Endothelial cell of umbilical vein (primary cell): ENCODE measurements around the gene SPRED3.

Experiments used
- EZH2 ChIP-seq: IDR thresholded peaks from 2 replicates; pipeline ENCODE4 v1.6.1; 2012; ENCODE audit warnings: borderline replicate concordance, low read depth, mild to moderate bottlenecking, moderate library complexity, low read length, inconsistent platforms; ENCODE audit not compliant: severe bottlenecking
- FOS ChIP-seq: IDR thresholded peaks from 2 replicates; pipeline ENCODE4 v1.6.1; 2011; ENCODE audit warnings: mild to moderate bottlenecking, low read length, moderate library complexity, borderline replicate concordance; ENCODE audit not compliant: insufficient read depth
- GATA2 ChIP-seq: IDR thresholded peaks from 2 replicates; pipeline ENCODE4 v1.7.0; 2011; ENCODE audit warnings: low read depth, mild to moderate bottlenecking, moderate library complexity, mixed read lengths, low read length; ENCODE audit not compliant: insufficient read length, insufficient read depth
- JUN ChIP-seq: IDR thresholded peaks from 2 replicates; pipeline ENCODE4 v1.6.1; 2011; ENCODE audit warnings: borderline replicate concordance, low read depth; ENCODE audit not compliant: insufficient read length, insufficient read depth
- MYC ChIP-seq: IDR thresholded peaks from one replicate; pipeline ENCODE4 v1.6.1; 2011; ENCODE audit warnings: mild to moderate bottlenecking, low read depth, low read length
- POLR2A ChIP-seq: IDR thresholded peaks from 2 replicates; pipeline ENCODE4 v1.6.1; 2012; ENCODE audit warnings: low read depth, mild to moderate bottlenecking, control low read depth, low read length
- POLR2AphosphoS5 ChIP-seq: IDR thresholded peaks from 2 replicates; pipeline ENCODE4 v1.6.1; 2012; ENCODE audit warnings: low read depth, mild to moderate bottlenecking, control low read depth, low read length, moderate library complexity; ENCODE audit not compliant: insufficient read depth
- TF ChIP-seq, protein P1 (sequence below), 2 donors: IDR thresholded peaks; 1 replicate in 1 of 2; 2 replicates in 1 of 2; pipeline ENCODE4 v1.5.1; 2011; ENCODE audit warnings: low read length in 2 of 2, mild to moderate bottlenecking in 2 of 2, moderate library complexity in 2 of 2, control low read depth in 1 of 2, inconsistent platforms in 1 of 2, low read depth in 1 of 2; ENCODE audit not compliant: insufficient read depth in 1 of 2; ENCODE audit errors: extremely low read depth in 1 of 2
- TF ChIP-seq, protein P2 (sequence below): IDR thresholded peaks from 2 replicates; pipeline ENCODE4 v1.6.1; 2011; ENCODE audit not compliant: insufficient read depth, insufficient read length

DNA sequence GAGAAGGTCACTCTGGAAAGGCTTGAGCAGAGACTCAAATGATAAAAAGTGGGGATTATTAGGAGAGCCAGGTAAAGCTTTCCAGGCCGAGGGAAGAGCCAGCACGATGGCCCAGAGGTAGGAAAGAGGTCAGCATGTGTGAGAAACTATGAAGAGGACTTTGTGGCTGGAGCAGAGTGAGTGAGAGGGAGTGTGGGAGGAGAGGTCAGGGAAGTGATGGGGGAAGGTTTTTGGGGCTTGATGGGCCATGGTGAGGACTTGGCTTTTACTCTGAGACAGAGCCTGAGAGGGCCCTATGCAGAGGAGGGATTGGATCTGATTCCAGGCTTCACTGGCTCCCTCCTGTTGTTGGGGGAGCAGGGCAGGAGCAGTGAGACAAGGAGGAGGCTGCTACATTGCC lies 47.6 kb upstream of the SPRED3 start:
- TF ChIP-seq POLR2A, result no peak
- TF ChIP-seq EZH2, result no peak
- TF ChIP-seq, protein P1, sequence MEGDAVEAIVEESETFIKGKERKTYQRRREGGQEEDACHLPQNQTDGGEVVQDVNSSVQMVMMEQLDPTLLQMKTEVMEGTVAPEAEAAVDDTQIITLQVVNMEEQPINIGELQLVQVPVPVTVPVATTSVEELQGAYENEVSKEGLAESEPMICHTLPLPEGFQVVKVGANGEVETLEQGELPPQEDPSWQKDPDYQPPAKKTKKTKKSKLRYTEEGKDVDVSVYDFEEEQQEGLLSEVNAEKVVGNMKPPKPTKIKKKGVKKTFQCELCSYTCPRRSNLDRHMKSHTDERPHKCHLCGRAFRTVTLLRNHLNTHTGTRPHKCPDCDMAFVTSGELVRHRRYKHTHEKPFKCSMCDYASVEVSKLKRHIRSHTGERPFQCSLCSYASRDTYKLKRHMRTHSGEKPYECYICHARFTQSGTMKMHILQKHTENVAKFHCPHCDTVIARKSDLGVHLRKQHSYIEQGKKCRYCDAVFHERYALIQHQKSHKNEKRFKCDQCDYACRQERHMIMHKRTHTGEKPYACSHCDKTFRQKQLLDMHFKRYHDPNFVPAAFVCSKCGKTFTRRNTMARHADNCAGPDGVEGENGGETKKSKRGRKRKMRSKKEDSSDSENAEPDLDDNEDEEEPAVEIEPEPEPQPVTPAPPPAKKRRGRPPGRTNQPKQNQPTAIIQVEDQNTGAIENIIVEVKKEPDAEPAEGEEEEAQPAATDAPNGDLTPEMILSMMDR (IDR thresholded peaks at IDR 0.05; ENCODE audit: extremely low read depth in 1 of 2, insufficient read depth in 1 of 2, low read depth in 1 of 2, low read length in 2 of 2), result no peak
- TF ChIP-seq, protein P2, sequence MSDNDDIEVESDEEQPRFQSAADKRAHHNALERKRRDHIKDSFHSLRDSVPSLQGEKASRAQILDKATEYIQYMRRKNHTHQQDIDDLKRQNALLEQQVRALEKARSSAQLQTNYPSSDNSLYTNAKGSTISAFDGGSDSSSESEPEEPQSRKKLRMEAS, result no peak
- no peak for TF ChIP-seq FOS
- no peak for TF ChIP-seq POLR2AphosphoS5
- TF ChIP-seq GATA2, result no peak
- TF ChIP-seq MYC, result no peak
- no peak for TF ChIP-seq JUN
